Measurements from ENCODE around the gene CERKL. TPM values are rescaled to one million over a fixed set of nuclear protein-coding genes. Genes with fewer than 3 reads are reported as not detected.

Gene CERKL
- total and polyA plus RNA-seq, 2 of the 13 experiments (the other 11 are each of a cell fraction or from before 2014, with no cell fraction given) = not detected

- Histone ChIP-seq H2AFZ (ENCODE audit: low read length) (no peak overlapping the region), H3K9me3 (ENCODE audit: low read length) (no peaks in the 10 kb centered on the region), H3K36me3 (replicated peaks in 1 of 2; ENCODE audit: control insufficient read depth in 1 of 2, insufficient read depth in 2 of 2, low read length in 2 of 2) (no peaks in the 10 kb centered on the region), H3K4me1 (ENCODE audit: insufficient read depth, low read length) (no peaks in the 10 kb centered on the region), H3K4me2 (ENCODE audit: low read depth, low read length) (no peak overlapping the region), H3K9ac (ENCODE audit: insufficient read depth, low read depth, low read length) (no peak overlapping the region), H3K27ac (ENCODE audit: extremely low read length, insufficient read depth, low read length) (no peak overlapping the region), H4K20me1 (ENCODE audit: insufficient read depth, low read length) (no peaks in the 10 kb centered on the region; the same call in 1 of the 2 replicates), H3K4me3 (replicated peaks in 1 of 3; ENCODE audit: insufficient read depth in 1 of 3, low read depth in 2 of 3, low read length in 3 of 3) (no peak overlapping the region), H3K79me2 (ENCODE audit: insufficient read depth, low read length) (no peaks in the 10 kb centered on the region), H3K27me3 (ENCODE audit: control insufficient read depth in 1 of 2, insufficient read depth in 2 of 2, low read length in 2 of 2) (peaks cover 6 to 37% of the 10 kb centered on the region in 2 experiments; a peak in 4 of 5 replicates)
- BruUV-seq (replicated peaks) = no TSS peak
- ATAC-seq (no peak), FAIRE-seq (no peak), DNase-seq (ENCODE audit: low spot score) (no peak)
- ChIA-PET CTCF (ENCODE audit: low intra/inter-chr PET ratio, low total read pairs) (no interaction called here), POLR2A (no interaction called here)
- TF ChIP-seq MATR3 (CRISPR knock-in tag; IDR thresholded peaks at IDR 0.05) = no peak
- peak; percentile 71; the same call in 1 of the 2 replicates for TF ChIP-seq CEBPB (IDR thresholded peaks at IDR 0.05; ENCODE audit: borderline replicate concordance, low read depth, low read length)
- no peak for TF ChIP-seq ZC3H4 (CRISPR knock-in tag; IDR thresholded peaks at IDR 0.05; ENCODE audit: borderline replicate concordance)
- 38% methylated on average over 18 of the region's 18 CpGs for WGBS (ENCODE audit: low lambda C conversion rate)
- intact Hi-C loops (cut with micrococcal nuclease; ENCODE audit: unreplicated experiment) (no loop called here), in situ Hi-C loops (cut with HindIII; ENCODE audit: extremely low pct_ligation_motif_present, low pct_unique_long_range_greater_than_20kb) (no loop called here)
Observed at GRCh38 chr2:181678861-181679543, 22.1 kb upstream of the CERKL start.

DNA sequence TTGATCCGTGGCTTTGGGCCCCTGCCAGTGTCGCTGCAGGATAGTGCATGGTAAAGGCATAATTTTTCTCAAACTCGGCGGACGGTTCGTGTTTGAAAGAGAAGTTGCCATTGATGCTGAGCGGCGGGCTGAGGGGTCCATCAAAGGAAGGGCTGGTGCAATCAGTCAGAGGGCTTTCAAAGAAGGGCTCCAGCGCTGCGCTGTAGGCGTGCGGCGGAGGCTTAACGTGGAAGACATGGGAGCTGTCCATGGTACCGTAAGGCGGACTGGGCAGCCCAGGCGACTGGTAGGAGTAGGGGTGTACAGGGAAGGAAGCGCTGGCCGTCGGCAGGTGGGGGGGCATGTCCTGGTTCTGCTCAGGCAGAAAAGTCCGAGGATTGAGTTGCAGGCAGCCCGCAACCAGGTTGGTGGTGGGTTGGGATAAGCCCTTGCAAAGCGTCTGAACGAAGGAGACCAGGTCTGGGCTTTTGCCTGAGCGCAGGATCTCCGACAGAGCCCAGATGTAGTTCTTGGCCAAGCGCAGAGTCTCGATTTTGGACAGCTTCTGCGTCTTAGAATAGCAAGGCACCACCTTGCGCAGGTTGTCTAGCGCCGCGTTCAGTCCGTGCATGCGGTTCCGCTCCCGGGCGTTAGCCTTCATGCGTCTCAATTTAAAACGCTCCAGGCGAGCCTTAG, 21.1 kb upstream of the CERKL start:
- DNase-seq (ENCODE audit: low spot score) (peak; percentile 45), ATAC-seq (peak; percentile 97), FAIRE-seq (no peak)
- no peak overlapping the region for H2AFZ ChIP-seq (ENCODE audit: low read length)
- ChIA-PET CTCF (ENCODE audit: low intra/inter-chr PET ratio, low total read pairs) (no interaction called here), POLR2A (no interaction called here)
- H4K20me1 ChIP-seq (ENCODE audit: insufficient read depth, low read length) = no peaks in the 10 kb centered on the region; the same call in 1 of the 2 replicates
- H3K27ac ChIP-seq (ENCODE audit: extremely low read length, insufficient read depth, low read length) = no peak overlapping the region
- intact Hi-C loops (cut with micrococcal nuclease; ENCODE audit: unreplicated experiment) (no loop called here), in situ Hi-C loops (cut with HindIII; ENCODE audit: extremely low pct_ligation_motif_present, low pct_unique_long_range_greater_than_20kb) (no loop called here)
- no peaks in the 10 kb centered on the region for H3K79me2 ChIP-seq (ENCODE audit: insufficient read depth, low read length)
- no peaks in the 10 kb centered on the region for H3K36me3 ChIP-seq (replicated peaks in 1 of 2; ENCODE audit: control insufficient read depth in 1 of 2, insufficient read depth in 2 of 2, low read length in 2 of 2)
- no peak overlapping the region for H3K9ac ChIP-seq (ENCODE audit: insufficient read depth, low read depth, low read length)
- no peak overlapping the region for H3K4me2 ChIP-seq (ENCODE audit: low read depth, low read length)
- H3K4me3 ChIP-seq (replicated peaks in 1 of 3; ENCODE audit: insufficient read depth in 1 of 3, low read depth in 2 of 3, low read length in 3 of 3) = no peak overlapping the region
- no TSS peak for BruUV-seq (replicated peaks)
- no peaks in the 10 kb centered on the region for H3K4me1 ChIP-seq (ENCODE audit: insufficient read depth, low read length)
- peaks cover 3 to 29% of the 10 kb centered on the region in 2 experiments; a peak in 4 of 5 replicates for H3K27me3 ChIP-seq (ENCODE audit: control insufficient read depth in 1 of 2, insufficient read depth in 2 of 2, low read length in 2 of 2)
- H3K9me3 ChIP-seq (ENCODE audit: low read length) = no peaks in the 10 kb centered on the region
- 46% methylated on average over 36 of the region's 41 CpGs for WGBS (ENCODE audit: low lambda C conversion rate)
- TF ChIP-seq SALL1 (CRISPR knock-in tag; IDR thresholded peaks at IDR 0.05) (peak; percentile 96), TP53 (CRISPR knock-in tag; conservative IDR thresholded peaks at IDR 0.05) (0 out of 2 replicates have a peak, but pooled peaks have one; percentile 59), ZBTB4 (CRISPR knock-in tag; IDR thresholded peaks at IDR 0.05; ENCODE audit: borderline replicate concordance) (no peak), NR0B2 (CRISPR knock-in tag; IDR thresholded peaks at IDR 0.05) (0 out of 2 replicates have a peak, but pooled peaks have one; percentile 51)
- TF ChIP-seq, protein P1, sequence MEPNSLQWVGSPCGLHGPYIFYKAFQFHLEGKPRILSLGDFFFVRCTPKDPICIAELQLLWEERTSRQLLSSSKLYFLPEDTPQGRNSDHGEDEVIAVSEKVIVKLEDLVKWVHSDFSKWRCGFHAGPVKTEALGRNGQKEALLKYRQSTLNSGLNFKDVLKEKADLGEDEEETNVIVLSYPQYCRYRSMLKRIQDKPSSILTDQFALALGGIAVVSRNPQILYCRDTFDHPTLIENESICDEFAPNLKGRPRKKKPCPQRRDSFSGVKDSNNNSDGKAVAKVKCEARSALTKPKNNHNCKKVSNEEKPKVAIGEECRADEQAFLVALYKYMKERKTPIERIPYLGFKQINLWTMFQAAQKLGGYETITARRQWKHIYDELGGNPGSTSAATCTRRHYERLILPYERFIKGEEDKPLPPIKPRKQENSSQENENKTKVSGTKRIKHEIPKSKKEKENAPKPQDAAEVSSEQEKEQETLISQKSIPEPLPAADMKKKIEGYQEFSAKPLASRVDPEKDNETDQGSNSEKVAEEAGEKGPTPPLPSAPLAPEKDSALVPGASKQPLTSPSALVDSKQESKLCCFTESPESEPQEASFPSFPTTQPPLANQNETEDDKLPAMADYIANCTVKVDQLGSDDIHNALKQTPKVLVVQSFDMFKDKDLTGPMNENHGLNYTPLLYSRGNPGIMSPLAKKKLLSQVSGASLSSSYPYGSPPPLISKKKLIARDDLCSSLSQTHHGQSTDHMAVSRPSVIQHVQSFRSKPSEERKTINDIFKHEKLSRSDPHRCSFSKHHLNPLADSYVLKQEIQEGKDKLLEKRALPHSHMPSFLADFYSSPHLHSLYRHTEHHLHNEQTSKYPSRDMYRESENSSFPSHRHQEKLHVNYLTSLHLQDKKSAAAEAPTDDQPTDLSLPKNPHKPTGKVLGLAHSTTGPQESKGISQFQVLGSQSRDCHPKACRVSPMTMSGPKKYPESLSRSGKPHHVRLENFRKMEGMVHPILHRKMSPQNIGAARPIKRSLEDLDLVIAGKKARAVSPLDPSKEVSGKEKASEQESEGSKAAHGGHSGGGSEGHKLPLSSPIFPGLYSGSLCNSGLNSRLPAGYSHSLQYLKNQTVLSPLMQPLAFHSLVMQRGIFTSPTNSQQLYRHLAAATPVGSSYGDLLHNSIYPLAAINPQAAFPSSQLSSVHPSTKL (CRISPR knock-in tag; IDR thresholded peaks at IDR 0.05) = peak; percentile 55
